ENCODE data around the gene SIK3.

The SIK3 gene

DNA sequence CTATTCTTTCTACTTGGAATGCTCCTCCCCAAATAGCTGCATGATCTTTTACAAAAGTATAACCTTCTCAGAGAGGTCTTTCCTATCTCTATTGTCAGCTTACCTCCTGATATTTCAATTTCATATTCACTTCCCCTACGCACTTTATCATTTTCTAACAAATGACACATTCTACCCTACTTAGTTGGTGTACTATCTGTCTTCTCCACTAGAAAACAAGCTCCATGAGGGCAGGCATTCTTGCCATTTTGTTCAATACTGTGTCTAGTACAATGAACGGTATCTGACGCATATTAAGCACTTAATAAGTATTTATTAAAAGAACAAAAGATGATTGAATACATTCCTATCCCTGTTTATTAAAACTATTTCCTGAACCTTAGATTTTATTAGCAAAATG is 164.3 kb downstream of the SIK3 start:
- in situ Hi-C loops (cut with MboI; ENCODE audit: low sequenced_read_pairs) = no loop called here

DNA sequence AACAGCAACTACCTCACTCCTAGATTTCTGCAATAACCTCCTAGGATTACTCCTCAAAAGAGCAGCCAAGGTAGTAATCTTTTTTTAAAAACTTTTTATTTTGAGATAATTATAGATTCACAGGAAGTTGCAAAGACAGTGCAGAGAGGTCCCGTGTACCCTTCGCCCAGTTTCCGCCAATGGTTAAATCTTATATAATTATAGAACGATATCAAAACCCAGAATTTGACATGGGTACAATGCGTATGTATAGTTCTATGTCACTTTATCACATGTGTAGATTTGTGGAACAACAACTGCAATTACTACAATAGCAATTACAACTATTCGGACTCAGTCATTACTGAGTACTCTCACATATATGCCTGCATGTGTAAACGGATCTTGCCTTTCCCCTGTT is 166.0 kb downstream of the SIK3 start:
- in situ Hi-C loops (cut with MboI; ENCODE audit: low sequenced_read_pairs) = no loop called here

DNA sequence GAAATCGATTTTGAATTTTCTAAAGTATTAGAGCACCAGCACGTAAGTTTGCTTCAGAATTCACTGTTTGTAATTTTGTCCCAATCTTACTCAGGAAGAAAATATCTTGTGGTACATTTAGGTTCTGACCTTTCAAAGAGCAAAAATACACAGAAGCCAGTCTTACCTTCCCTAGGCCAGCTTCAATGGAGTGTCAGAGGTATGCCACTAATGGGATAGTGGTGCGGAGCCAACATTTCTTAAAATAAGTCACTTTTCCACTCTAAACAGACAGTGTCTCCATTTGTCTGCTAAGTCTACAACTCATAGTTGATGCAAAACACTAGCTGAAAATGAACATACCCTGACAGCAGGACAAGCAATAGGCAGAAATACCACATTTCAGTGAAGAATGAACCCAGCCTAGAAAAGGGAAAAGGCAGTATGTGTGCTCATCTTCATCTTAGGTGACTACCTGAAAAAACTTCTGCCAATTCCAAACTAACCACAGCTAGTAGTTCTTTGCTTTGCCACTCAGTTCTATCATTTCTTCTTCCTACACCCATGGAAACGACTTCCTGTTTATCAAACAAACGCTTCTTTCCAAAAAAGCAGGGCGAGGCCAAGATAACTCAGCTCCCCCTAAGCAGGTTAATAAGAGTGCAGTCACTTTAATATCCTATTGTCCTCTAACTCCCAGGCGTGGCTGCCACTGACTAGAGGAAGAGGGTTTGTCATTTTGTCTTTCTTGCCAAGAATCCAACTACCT is 166.8 kb downstream of the SIK3 start:
- in situ Hi-C loops (cut with MboI; ENCODE audit: low sequenced_read_pairs) = no loop called here

DNA sequence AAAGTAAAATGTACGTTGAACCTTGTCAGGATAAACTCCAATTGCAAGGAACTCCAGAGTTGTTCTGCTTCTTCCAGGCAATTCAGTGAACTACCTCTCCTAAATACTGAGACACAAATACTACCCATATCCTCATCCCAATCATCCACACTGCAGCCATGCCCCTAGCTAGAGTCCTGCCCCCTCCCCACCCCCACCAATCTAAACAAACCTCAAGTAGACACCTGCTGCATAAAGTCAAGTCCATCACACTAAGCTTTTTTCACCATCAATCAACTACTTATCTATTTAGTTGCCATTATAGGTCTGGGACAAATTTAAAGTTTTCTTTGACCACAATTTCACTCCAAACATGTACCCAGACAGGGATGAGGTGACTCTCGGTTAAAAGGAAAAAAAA is 167.6 kb downstream of the SIK3 start:
- in situ Hi-C loops (cut with MboI; ENCODE audit: low sequenced_read_pairs) = no loop called here

DNA sequence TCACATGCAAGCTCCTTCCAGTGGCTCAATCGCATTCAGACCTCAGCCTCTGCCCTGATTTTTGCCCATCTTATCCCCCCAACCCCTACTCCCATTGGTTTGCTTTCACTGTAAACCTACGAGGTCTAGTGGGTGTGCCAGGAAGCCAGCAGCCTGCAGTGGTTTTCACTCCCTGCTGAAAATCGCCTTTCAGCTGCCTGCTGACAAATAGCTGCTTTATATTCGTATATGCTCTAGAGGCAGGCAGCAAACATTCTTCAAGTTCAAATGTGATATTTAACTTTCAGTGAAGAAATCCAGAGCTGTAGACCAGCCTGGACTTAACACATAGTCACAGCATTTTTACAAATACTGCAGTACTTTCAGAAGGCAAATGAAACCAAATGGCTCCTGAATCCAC is 168.1 kb downstream of the SIK3 start:
- in situ Hi-C loops (cut with MboI; ENCODE audit: low sequenced_read_pairs) = no loop called here

DNA sequence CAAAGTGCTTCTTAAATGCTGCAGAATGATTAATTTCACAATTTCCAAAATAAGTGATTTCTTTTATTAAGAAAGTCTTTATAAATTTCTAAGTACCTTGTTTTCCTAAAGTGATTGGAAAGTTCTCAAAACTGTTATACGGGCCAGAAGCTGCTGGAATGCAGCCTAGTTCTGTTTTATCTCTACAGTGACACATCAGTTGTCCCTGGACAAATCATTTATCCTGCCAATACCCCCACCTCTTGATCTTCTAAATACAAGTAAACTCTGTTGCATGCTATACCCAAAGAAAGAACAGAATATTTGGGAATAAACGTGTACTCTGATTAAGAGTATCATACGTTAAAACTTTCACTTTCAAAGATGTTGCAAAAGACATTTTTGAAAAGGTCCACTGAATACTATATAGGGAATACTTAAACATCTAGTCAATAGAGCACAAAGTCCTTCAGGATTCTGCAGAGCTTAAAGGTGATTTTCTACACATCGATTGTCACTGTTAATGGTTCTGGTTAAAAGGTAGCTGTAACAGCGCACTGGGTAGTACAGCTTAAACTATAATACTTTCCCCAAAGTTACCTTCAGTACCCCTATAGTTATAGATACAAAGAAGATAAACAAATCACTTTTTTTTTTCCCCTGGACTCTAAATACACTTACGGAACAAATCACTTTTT is 168.7 kb downstream of the SIK3 start:
- in situ Hi-C loops (cut with MboI; ENCODE audit: low sequenced_read_pairs) = no loop called here

DNA sequence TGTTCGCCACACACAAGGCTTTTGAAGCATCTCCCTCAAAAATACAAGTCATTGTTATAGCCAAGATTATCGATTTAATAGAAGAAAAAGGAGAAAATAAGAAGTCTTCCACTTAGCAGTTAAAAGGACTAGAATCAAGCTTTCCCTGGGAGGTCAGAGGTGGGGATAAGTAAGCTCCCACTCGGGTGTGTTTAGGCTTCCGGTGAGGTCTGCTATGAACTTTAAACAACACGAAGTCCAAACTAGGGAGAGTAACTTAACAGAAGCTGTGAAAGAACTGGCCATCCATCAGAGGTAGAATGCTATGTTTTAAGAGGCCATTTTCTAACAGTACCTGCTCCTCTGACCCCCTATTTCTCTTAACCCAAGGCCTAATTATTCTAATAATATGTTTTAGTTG is 169.4 kb downstream of the SIK3 start:
- in situ Hi-C loops (cut with MboI; ENCODE audit: low sequenced_read_pairs) = no loop called here

DNA sequence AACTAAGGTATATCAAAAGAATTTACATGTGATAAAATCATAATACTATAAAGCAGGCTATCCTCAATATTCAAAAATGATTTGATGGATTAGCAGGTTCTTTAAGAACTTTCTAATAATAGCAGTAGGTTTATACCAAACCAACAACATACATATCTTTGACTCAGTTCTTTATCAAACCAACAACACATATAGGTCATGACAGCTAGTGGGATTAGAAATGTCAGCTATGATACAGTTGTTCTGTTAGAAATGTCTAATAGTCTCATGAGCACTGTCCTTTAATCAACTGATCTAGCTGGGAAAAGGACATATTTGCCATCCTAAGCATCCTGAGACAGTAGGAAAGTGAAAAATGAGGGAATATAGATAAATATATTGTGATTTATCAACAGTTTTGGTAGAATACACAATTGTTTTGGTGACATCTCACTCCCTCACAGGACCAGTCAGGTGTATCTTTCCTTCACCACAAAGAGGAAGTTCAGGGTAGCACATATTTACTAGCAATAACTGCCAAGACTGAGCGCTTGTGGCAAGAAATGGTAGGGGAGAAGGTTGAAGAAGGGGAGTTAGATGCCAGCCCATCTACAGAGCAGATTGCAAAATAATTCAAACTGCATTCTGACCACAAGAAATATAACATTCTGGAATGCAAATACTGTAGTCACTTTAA is 170.0 kb downstream of the SIK3 start:
- in situ Hi-C loops (cut with MboI; ENCODE audit: low sequenced_read_pairs) = no loop called here

DNA sequence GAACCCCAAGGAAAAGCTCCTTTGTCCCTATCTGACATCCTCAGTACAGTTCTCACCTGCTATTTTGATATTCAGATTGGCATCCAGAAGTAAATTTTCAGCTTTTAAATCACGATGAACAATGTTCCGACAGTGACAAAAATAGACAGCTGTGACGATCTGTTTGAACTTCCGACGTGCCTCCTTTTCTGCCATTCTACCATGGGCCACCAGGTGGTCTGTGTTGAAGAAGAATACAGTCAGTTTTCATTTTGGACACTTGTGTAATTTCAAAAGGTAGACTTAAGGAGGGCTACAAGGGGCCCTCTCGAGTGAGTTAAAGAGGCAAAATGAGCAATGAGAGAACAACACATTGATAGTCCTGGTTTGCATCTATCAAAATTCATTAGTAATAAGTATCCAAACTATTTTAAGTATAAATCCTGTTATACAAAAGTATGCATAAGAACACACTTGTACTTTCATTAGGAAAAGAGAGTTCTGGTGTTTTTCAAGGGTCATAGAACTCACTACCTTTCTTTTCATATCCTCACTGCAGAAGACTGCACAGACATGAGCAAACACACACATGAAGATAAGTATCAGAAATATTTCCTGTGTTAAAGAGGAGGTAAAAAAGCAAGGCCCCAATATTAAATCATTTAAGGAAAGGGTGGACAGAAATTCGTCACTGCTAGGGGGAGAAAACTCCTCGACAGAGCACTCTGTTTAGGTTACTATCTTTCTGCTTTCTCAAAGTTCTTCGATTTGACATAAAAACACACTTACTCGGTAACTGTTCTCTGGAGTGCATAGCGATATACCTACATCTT is 170.9 kb downstream of the SIK3 start:
- in situ Hi-C loops (cut with MboI; ENCODE audit: low sequenced_read_pairs) = no loop called here

DNA sequence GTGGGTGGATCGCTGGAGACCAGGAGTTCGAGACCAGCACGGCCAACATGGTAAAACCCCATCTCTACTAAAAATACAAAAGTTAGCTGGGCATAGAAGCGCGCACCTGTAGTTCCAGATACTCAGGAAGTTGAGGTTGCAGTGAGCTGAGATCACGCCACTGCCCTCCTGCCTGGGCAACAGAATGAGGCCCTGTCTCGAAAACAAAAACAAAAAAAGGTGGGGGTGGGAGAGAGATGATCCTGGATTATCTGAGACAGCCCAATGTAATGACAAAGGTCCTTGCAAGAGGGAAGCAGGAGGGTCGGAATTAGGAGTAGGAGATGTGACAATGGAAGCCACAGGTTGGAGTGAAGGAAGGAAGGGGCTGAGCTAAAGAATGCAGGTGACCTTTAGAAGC is 173.2 kb downstream of the SIK3 start:
- in situ Hi-C loops (cut with MboI; ENCODE audit: low sequenced_read_pairs) = no loop called here

DNA sequence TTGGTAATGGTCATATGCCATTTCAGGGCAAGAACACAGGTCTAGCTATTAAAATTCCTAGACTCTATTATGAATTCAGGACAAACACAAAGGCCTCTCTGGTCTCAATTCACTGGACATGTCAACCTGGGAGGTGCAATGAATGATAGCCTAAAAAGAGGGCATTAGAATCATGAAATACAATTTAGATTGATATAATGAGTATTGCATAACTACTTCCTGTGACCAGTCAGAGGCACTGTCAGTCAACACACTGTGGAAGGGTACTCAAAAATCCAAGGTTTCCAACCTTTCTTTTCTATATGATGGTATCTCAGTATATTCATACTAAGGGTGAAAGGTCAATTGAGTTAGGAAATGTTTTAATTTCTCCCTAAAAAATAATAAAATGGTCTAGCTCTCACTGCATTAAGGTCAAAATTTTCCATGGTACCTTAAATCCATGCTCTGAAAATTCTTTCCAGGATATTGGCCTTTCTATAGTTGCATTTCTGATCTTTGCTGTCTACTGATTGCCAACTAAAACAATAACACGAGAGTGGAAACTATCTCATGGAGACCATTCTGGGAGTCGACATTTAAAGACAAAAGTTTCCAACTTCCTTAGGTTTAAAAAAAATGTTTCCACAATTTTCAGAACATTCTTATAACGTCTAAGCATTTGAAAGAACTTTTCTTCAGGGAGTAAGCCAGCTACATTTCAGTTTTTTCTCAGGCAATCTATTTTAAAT is 179.1 kb downstream of the SIK3 start:
- in situ Hi-C loops (cut with MboI; ENCODE audit: low sequenced_read_pairs) = no loop called here

DNA sequence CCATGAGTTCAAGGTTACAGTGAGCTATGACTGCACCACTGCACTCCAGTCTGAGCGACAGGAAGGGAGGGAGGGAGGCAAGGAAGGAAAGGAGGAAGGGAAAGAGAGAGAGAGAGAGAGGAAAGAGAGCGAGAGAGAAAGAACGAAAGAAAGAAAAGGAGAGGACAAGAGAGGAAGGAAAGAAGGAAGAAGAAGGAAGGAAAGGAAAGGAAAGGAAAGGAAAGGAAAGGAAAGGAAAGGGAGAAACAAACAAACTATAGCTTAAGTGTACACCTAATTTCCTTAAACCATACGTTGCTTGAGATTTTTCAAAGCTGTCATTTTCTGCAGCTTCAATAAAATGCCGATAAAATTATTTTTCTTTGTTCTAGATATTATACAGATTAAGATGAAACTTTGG is 180.6 kb downstream of the SIK3 start:
- in situ Hi-C loops (cut with MboI; ENCODE audit: low sequenced_read_pairs) = no loop called here

DNA sequence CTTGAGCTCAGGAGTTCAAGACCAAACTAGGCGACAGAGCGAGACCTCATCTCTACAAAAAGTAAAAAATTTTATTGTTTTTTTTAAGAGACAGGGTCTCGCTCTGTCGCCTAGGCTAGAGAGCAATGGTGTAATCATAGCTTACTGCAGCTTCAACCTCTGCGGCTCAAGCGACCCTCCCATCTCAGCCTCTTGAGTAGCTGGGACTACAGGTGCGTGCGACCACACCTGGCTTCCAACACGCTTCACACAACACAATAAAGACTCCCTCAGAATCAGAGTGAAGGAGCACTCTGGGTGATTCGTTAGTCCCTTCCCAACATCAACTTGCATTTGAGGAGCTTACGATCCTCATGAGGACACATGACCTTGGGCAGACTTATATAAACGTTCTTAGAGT is 181.3 kb downstream of the SIK3 start:
- in situ Hi-C loops (cut with MboI; ENCODE audit: low sequenced_read_pairs) = no loop called here

DNA sequence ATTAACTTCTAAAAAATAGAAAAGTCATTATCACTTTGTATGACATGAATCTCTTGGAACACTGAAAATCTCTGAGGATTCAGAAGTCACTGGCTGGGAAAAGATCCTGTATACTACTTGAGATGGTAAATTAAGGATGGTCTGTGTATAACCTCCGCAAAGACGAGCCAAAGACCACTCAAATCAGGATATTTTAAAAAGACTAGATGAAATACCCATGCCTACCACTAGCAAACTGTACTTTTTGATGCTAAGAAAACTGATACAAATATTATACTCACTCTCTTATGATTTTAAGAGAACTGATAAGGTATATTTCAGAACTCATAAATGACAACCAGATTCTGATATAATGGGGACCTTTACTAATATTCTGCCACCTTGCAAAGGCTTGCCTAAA is 182.2 kb downstream of the SIK3 start:
- in situ Hi-C loops (cut with MboI; ENCODE audit: low sequenced_read_pairs) = no loop called here

DNA sequence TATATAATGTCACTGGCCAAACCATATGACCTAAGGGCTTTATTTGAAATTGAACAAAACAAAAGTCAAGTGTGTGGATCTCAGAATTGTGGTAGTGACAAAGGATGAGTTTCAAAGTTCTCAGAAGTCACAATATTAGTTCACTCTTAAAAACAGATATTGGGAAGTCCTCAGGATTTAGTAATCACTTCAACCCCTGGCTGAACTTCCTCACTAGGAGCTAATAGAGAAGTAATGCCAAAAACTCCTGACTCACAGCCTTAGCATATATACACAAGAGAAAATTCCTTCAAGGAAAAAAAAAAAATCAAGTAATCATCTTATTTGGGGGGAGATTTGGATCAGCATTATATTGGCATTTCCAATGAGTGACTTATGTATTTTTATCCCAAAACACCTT is 185.2 kb downstream of the SIK3 start:
- in situ Hi-C loops (cut with MboI; ENCODE audit: low sequenced_read_pairs) = no loop called here

DNA sequence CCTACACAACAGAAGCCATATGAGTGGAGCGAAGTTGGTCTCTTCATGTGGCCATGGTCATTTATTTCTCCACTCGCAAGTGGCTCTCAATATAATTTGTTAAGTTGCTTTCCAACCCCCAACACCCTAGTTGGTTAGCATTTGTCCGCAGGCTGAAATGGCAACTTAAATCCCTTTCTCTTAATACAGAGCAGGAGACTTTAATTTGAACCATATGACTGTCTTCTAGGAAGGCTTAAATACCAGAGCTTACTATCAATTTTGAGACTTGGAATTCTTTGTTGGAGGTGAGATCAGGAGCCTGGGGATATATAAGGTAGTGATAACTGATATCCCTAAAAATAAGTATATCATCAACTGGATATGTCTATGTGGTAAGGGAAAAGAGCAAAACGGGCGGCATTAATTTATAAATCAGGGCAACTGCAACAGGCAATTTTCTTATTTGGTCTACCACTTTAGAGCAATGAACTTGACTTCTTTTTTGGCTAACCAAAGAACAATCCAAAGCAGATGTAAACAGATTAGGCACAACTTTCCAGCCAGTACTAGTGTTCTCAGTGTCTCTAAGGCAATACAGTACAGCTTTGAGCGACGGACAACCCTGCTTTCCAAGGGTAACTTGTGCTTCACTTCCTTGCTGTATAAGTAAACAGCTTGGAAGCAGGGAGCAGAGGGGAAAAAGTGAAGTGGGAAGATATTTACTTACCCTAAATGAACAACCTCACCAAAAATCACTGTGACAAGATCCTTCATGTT is 186.1 kb downstream of the SIK3 start:
- in situ Hi-C loops (cut with MboI; ENCODE audit: low sequenced_read_pairs) = no loop called here

DNA sequence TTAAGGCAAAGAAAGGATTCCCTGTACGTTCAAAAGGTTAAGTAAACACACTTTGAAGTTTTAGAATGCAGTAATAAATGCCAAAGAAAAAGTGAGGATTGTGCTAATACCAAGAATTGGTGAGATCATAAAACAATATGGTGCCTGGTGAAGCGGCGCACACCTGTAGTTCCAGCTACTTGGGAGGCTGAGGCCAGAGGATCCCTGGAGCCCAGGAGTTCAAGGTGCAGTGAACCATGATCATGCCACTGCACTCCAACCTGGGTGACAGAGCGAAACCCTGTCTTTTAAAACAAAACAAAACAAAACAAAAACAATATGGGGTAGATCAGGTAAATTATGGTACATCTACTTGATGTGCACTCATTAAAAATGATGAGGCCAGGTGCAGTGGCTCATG is 187.4 kb downstream of the SIK3 start:
- in situ Hi-C loops (cut with MboI; ENCODE audit: low sequenced_read_pairs) = no loop called here

DNA sequence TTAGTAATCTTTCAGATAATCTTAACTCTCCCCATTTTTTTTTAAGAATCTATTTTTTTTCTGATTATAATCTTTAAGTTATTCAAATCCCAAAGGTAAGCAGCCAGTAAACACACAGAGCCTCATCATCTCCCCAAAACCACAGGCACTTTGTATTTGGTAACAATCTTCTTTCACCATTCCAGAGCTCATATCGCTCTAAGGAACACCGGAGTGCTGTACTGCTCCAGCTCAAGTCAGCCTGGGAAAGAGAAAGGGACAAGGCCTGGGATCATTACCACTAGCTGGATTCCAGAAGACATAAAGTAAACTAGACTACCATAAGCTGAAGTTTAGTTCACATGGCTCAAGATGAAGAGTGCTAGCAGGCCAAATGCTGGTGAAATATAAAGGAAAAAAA is 187.8 kb downstream of the SIK3 start:
- in situ Hi-C loops (cut with MboI; ENCODE audit: low sequenced_read_pairs) = no loop called here

DNA sequence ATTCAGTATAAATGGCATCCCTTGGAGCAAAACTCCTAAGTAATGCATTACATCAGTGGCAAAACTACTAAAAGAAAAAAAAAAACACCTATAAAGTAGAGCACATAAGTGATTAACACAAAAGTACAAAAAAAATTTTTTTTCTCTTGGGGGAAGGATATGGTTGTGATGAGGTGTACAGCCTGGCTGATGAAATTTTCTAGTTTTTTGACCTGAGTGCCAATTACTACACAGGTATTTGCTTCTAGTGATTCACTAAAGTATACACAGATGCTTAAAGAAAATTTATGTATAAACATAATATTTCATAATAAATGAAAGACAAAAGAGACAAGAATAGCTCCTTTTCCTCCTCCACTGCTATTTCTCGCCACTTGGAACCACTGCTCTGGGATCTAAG is 189.0 kb downstream of the SIK3 start:
- in situ Hi-C loops (cut with MboI; ENCODE audit: low sequenced_read_pairs) = no loop called here

DNA sequence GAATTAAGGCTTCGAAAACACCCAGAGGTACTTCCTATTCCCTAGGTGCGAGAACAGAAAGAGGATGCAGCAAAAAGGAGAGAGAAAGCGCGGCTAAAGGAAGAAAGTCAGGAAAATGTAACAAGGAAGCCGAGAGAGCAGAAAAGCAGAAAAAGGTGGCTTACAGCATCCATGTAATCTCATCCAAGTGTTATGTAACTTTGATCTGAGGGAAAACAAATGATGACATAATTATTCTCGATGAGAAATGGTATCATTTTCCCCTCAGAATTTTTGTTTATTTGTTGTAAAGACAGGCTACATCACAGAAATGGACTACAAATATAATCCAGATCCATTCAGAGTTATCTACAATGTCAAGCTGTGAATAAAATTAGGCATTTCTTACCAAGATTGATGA is 191.7 kb downstream of the SIK3 start:
- in situ Hi-C loops (cut with MboI; ENCODE audit: low sequenced_read_pairs) = no loop called here
